Activated T-helper 1 cell treated with anti-CD3 and anti-CD28 coated beads, Interleukin-12 subunit alpha, Interleukin-12 subunit beta, Interleukin-2, Interleukin-4 antibody, amounts not matched to agents 30 ng/mL and 10 ng/mL and 1 ng/mL, durations not matched to agents 14 hours and 24 hours and 36 hours (primary cell): Measurements from ENCODE around the gene GDPGP1. TPM values are rescaled to one million over a fixed set of nuclear protein-coding genes. Genes with fewer than 3 reads are reported as not detected.
"Not testable (repeated sequence)": the region's sequence is repeated elsewhere in the genome, so short reads cannot be mapped to it uniquely, and the experiment has no call there.

Experiments used
- DNase-seq: peaks from one replicate; pipeline ENCODE4 v3.0.0; 2021; ENCODE audit warnings: low spot score
- H3K27ac Mint-ChIP-seq: one replicate; pipeline ENCODE4 v1.8.0; 2021; ENCODE audit warnings: mild to moderate bottlenecking, mixed read lengths
- H3K27me3 Mint-ChIP-seq: one replicate; pipeline ENCODE4 v1.8.0; 2022; ENCODE audit warnings: mild to moderate bottlenecking, moderate library complexity, mixed read lengths; ENCODE audit not compliant: insufficient read depth
- H3K36me3 Mint-ChIP-seq: one replicate; pipeline ENCODE4 v1.8.0; 2021; ENCODE audit warnings: low read depth, mixed read lengths
- H3K4me1 Mint-ChIP-seq: one replicate; pipeline ENCODE4 v1.8.0; 2021; ENCODE audit warnings: low read depth, mixed read lengths
- H3K4me3 Mint-ChIP-seq: one replicate; pipeline ENCODE4 v1.8.0; 2021; ENCODE audit warnings: mild to moderate bottlenecking, moderate library complexity, mixed read lengths
- H3K9me3 Mint-ChIP-seq: one replicate; pipeline ENCODE4 v1.8.0; 2021; ENCODE audit warnings: mixed read lengths
- intact Hi-C: fragments of 100-400 bp; cut with micrococcal nuclease; formaldehyde crosslinking; loops from one replicate; pipeline ENCODE4 v1.15.1; 2024
- total RNA-seq: library from RNA; stranded (reverse); gene quantifications from 2 replicates; pipeline ENCODE4 v1.2.3, GENCODE V29; 2022

Gene GDPGP1
- total RNA-seq, 1 donor from 2014 or later: 12.7 TPM

DNA sequence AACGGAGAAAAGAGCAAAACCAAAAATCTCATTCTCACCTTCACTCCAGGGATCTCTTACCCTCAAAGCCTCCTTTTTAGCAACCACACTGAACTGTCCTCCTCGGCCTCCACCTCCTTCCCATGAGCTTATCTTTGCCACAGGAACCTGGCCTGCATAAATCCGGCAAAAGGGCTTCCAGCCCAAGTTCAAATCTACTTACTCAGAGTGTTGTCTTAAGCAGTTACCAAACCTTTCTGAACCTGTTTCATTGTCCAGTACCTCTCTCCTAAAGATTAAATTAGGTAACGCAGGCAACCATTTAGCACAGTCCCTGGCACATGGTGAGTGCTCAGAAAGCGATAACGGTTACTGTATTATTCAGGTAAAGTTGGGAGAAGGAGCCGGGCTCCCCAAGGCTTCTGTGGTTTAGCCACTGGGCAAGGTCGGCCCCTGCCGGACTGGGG is 1.0 kb upstream of the GDPGP1 start:
- Mint-ChIP-seq H3K36me3 (peaks cover 38% of the 10 kb centered on the region), H3K27ac (peak overlapping the region; percentile 94), H3K4me1 (peaks cover 55% of the 10 kb centered on the region), H3K27me3 (no peaks in the 10 kb centered on the region), H3K9me3 (no peaks in the 10 kb centered on the region), H3K4me3 (peak overlapping the region; percentile 93)
- no peak for DNase-seq
- intact Hi-C loops: loop anchor here (1.0 to 2.0 kb wide), 3 partner anchors 90 to 702 kb away; partner anchors contain the start of gene UNC45A

- Mint-ChIP-seq H3K4me3 (peak within 1 kb of the TSS; percentile 93), H3K4me1 (peaks cover 57% of the 10 kb centered on the region), H3K9me3 (no peaks in the 10 kb centered on the region), H3K36me3 (peaks cover 43% of the 10 kb centered on the region), H3K27ac (peak within 1 kb of the TSS; percentile 94), H3K27me3 (no peaks in the 10 kb centered on the region)
- DNase-seq: peak; percentile 98
- intact Hi-C loops: loop anchor here (1.0 to 2.0 kb wide), 9 partner anchors 16 to 701 kb away; partner anchors contain the start of genes AP3S2, IQGAP1, NGRN and SEMA4B
These were observed 468 bp upstream of the GDPGP1 start, which contains the start of gene CIB1 for GRCh38 chr15:90233387-90234095. Gene CIB1, minus strand, starts transcription at chr15:90233941. Its CDS starts 56 bp downstream, at chr15:90233885.

GRCh38 chr15:90239371-90239770 is 5.4 kb downstream of the GDPGP1 start:
- intact Hi-C loops: no loop called here
- no peaks in the 10 kb centered on the region for H3K9me3 Mint-ChIP-seq
- H3K27me3 Mint-ChIP-seq: no peaks in the 10 kb centered on the region
- H3K36me3 Mint-ChIP-seq: peaks cover 20% of the 10 kb centered on the region
- H3K4me1 Mint-ChIP-seq: peaks cover 25% of the 10 kb centered on the region
- no peak overlapping the region for H3K27ac Mint-ChIP-seq
- no peak overlapping the region for H3K4me3 Mint-ChIP-seq
- DNase-seq: no peak

- Mint-ChIP-seq H3K9me3 (no peaks in the 10 kb centered on the region), H3K4me3 (no peak overlapping the region), H3K27me3 (no peaks in the 10 kb centered on the region), H3K4me1 (peaks cover 16% of the 10 kb centered on the region), H3K27ac (no peak overlapping the region), H3K36me3 (peaks cover 20% of the 10 kb centered on the region)
- intact Hi-C loops: no loop called here
- DNase-seq: no peak
These were observed 6.8 kb downstream of the GDPGP1 start for GRCh38 chr15:90240856-90241255.

DNA sequence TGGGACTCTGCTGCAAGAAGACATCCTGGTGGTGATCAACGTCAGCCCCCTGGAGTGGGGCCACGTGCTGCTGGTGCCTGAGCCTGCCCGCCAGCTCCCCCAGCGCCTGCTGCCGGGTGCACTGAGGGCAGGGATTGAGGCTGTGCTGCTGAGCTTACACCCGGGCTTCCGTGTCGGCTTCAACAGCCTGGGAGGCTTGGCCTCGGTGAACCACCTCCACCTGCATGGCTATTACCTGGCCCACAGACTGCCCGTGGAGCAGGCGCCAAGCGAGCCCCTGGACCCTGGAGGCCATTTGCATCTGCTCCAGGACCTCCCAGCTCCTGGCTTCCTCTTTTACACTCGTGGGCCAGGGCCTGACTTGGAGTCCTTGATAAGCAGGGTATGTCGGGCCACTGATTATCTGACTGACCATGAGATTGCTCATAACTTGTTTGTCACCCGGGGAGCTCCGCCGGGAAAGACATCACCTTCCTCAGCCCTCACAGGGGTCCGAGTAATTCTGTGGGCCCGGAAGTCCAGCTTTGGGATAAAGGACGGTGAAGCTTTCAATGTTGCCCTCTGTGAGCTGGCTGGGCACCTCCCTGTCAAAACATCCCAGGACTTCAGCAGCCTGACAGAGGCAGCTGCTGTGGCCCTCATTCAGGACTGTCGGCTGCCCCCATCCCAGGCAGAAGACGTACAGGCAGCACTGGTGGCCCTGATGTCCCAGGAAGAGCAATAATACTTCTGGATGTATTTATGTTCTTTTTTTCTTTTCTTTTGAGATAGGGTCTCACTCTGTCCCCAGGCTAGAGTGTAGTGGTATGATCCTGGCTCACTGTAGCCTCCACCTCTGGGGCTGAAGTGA is 7.6 kb downstream of the GDPGP1 start:
- no peaks in the 10 kb centered on the region for H3K27me3 Mint-ChIP-seq
- intact Hi-C loops: no loop called here
- H3K36me3 Mint-ChIP-seq: peaks cover 17% of the 10 kb centered on the region
- H3K9me3 Mint-ChIP-seq: no peaks in the 10 kb centered on the region
- H3K4me3 Mint-ChIP-seq: no peak overlapping the region
- DNase-seq: no peak
- H3K27ac Mint-ChIP-seq: no peak overlapping the region
- peaks cover 11% of the 10 kb centered on the region for H3K4me1 Mint-ChIP-seq

- Mint-ChIP-seq H3K4me1 (peaks cover 12% of the 10 kb centered on the region), H3K36me3 (peaks cover 6% of the 10 kb centered on the region), H3K4me3 (no peak overlapping the region), H3K27ac (no peak overlapping the region), H3K27me3 (peaks cover 4% of the 10 kb centered on the region), H3K9me3 (no peaks in the 10 kb centered on the region)
- intact Hi-C loops: no loop called here
- DNase-seq: no peak
These were observed 10.1 kb downstream of the GDPGP1 start for GRCh38 chr15:90243943-90244639.

GRCh38 chr15:90248789-90249202 is 14.8 kb downstream of the GDPGP1 start:
- Mint-ChIP-seq H3K27me3 (peaks cover 8% of the 10 kb centered on the region), H3K9me3 (no peaks in the 10 kb centered on the region), H3K27ac (peak overlapping the region; percentile 48), H3K4me1 (peaks cover 20% of the 10 kb centered on the region), H3K4me3 (peak overlapping the region; percentile 69), H3K36me3 (no peaks in the 10 kb centered on the region)
- intact Hi-C loops: loop anchor here (1.0 kb wide), 2 partner anchors 14 to 17 kb away; partner anchors contain the start of genes GDPGP1 and NGRN
- DNase-seq: no peak

- intact Hi-C loops: loop anchor here (1.0 kb wide), 2 partner anchors 15 to 16 kb away; partner anchors contain the start of genes GDPGP1 and NGRN
- Mint-ChIP-seq H3K4me1 (peaks cover 20% of the 10 kb centered on the region), H3K4me3 (peak within 1 kb of the TSS; percentile 73), H3K36me3 (no peaks in the 10 kb centered on the region), H3K27me3 (peaks cover 8% of the 10 kb centered on the region), H3K27ac (peak within 1 kb of the TSS; percentile 48), H3K9me3 (no peaks in the 10 kb centered on the region)
- DNase-seq: peak; percentile 82
These were observed 15.3 kb downstream of the GDPGP1 start, which contains the start of gene TTLL13 for GRCh38 chr15:90249203-90249863. Gene TTLL13, plus strand, starts transcription at chr15:90249556. Its CDS starts 1,075 bp downstream, at chr15:90250631.

DNA sequence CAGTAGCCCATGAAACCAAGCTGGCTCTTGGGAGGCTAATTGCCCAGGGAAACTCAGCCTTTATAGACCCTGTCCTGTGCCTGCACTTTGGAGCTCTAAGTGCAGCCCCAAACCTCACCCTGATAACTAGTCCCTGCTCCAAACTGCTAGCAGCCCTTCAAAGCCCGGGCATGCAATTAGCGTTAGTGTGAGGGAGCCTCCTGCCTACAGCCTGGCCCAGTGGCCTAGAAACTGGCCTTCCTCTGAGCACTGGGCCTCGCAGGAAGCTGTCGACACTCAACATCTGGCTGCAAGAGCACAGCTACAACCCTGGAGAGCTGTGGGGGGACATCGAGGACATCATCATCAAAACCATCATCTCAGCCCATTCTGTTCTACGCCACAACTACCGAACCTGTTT is 23.8 kb downstream of the GDPGP1 start:
- no peaks in the 10 kb centered on the region for H3K9me3 Mint-ChIP-seq
- H3K36me3 Mint-ChIP-seq: no peaks in the 10 kb centered on the region
- no peak overlapping the region for H3K4me3 Mint-ChIP-seq
- intact Hi-C loops: no loop called here
- no peak overlapping the region for H3K27ac Mint-ChIP-seq
- peaks cover 8% of the 10 kb centered on the region for H3K4me1 Mint-ChIP-seq
- H3K27me3 Mint-ChIP-seq: peaks cover 6% of the 10 kb centered on the region
- DNase-seq: no peak

GRCh38 chr15:90259524-90259923 is 25.5 kb downstream of the GDPGP1 start:
- no peak overlapping the region for H3K27ac Mint-ChIP-seq
- no peaks in the 10 kb centered on the region for H3K36me3 Mint-ChIP-seq
- peaks cover 3% of the 10 kb centered on the region for H3K27me3 Mint-ChIP-seq
- intact Hi-C loops: no loop called here
- peaks cover 16% of the 10 kb centered on the region for H3K4me1 Mint-ChIP-seq
- H3K9me3 Mint-ChIP-seq: no peaks in the 10 kb centered on the region
- no peak overlapping the region for H3K4me3 Mint-ChIP-seq
- no peak for DNase-seq

DNA sequence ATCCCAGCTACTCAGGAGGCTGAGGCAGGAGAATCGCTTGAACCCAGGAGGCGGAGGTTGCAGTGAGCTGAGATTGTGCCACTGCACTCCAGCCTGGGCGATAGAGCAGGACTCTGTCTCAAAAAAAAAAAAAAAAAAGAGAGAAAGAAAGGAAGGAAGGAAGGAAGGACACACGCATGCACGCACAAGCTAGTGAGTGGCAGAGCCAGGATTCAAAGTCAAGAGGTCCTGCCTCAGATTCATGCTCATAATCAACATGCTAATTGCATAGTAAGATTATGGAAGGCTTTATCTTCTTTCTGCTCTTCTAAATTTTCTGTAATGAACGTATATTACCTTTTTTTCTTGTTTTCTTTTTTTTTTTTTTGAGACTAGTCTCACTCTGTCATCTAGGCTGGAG is 26.7 kb downstream of the GDPGP1 start:
- H3K4me3 Mint-ChIP-seq, H3K36me3 Mint-ChIP-seq, H3K27ac Mint-ChIP-seq, H3K9me3 Mint-ChIP-seq, H3K27me3 Mint-ChIP-seq, DNase-seq: not testable (repeated sequence)
- H3K4me1 Mint-ChIP-seq: peaks cover 22% of the 10 kb centered on the region
- intact Hi-C loops: loop anchor here (10.0 kb wide), 2 partner anchors 674 to 926 kb away; partner anchors contain the start of genes HDDC3, POLG and UNC45A

- peaks cover 22% of the 10 kb centered on the region for H3K4me1 Mint-ChIP-seq
- H3K9me3 Mint-ChIP-seq: no peaks in the 10 kb centered on the region
- DNase-seq: no peak
- no peaks in the 10 kb centered on the region for H3K27me3 Mint-ChIP-seq
- H3K4me3 Mint-ChIP-seq: no peak overlapping the region
- H3K27ac Mint-ChIP-seq: no peak overlapping the region
- peaks cover 4% of the 10 kb centered on the region for H3K36me3 Mint-ChIP-seq
- intact Hi-C loops: loop anchor here (10.0 kb wide), 2 partner anchors 673 to 927 kb away; partner anchors contain the start of genes HDDC3, POLG and UNC45A
These were observed 27.8 kb downstream of the GDPGP1 start for GRCh38 chr15:90261811-90262210.
